A549 (cell line): ENCODE data around the gene SSBP3.

Experiments used
- BHLHE40 ChIP-seq: IDR thresholded peaks from 2 replicates; pipeline ENCODE4 v1.6.1; 2012; ENCODE audit warnings: low read depth, low read length, inconsistent platforms
- CHD2 ChIP-seq: fragments of 150-350 bp; IDR thresholded peaks from 2 replicates; pipeline ENCODE4 v1.6.1; 2014; ENCODE audit warnings: low read length; ENCODE audit not compliant: partially characterized antibody
- EP300 ChIP-seq, 2 experiments: fragments of >200 bp; sonication (Bioruptor Twin); formaldehyde crosslinking; IDR thresholded peaks; 2 replicates in 1 of 2; 3 replicates in 1 of 2; pipeline ENCODE4 v1.6.1; 2016 to 2017
- MAZ ChIP-seq: fragments of 150-350 bp; IDR thresholded peaks from 2 replicates; pipeline ENCODE4 v1.6.1; 2014; ENCODE audit warnings: antibody characterized with exemption, low read depth, low read length, borderline replicate concordance
- RFX5 ChIP-seq: fragments of 450-650 bp; IDR thresholded peaks from 2 replicates; pipeline ENCODE4 v1.7.1; 2014; ENCODE audit warnings: antibody characterized with exemption, mild to moderate bottlenecking, moderate library complexity
- TF ChIP-seq, protein P1 (sequence below): fragments of >200 bp; sonication (Bioruptor Twin); formaldehyde crosslinking; IDR thresholded peaks from 3 replicates; pipeline ENCODE4 v1.5.1; 2016

DNA sequence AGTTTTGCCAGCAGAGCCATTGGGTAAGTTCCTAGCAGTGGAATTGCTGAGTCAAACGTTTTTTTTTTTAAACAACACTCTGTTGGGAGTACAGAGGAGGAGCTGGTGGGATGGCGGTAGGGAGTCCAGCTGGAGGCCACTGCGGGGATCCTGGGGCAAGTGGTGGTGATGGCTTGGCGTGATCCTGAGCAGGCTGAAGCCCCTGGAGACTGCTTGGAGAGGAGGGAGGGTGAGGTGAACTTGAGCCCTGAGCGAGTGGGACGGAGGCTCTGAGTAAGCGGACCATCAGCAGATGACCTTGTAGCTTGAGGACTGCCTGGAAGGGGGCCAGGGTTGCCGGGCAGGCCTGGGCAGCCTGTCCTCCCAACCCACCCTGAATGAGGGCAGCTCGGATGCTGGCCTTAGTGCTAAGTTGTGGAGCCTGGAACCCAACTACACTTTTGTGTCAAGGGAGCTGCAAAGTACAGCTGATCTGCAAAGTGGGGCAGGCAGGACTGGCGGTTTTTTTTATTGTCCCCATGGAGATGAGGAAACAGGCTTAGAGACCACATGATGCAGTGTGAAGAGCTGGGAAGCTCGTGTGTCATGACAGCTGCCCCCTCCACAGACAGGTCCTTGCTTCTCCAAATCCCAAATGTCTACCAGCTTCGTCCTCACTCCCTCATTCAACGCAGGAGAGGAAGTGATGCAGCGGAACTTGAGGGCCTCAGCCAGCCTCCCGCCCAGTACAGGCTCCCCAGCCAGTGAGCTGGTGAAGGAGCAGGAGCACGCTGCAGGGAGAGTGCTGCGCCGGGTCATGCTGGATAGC is 186.0 kb downstream of the SSBP3 start:
- no peak for TF ChIP-seq CHD2
- no peak for TF ChIP-seq BHLHE40
- TF ChIP-seq MAZ: no peak
- TF ChIP-seq, protein P1, sequence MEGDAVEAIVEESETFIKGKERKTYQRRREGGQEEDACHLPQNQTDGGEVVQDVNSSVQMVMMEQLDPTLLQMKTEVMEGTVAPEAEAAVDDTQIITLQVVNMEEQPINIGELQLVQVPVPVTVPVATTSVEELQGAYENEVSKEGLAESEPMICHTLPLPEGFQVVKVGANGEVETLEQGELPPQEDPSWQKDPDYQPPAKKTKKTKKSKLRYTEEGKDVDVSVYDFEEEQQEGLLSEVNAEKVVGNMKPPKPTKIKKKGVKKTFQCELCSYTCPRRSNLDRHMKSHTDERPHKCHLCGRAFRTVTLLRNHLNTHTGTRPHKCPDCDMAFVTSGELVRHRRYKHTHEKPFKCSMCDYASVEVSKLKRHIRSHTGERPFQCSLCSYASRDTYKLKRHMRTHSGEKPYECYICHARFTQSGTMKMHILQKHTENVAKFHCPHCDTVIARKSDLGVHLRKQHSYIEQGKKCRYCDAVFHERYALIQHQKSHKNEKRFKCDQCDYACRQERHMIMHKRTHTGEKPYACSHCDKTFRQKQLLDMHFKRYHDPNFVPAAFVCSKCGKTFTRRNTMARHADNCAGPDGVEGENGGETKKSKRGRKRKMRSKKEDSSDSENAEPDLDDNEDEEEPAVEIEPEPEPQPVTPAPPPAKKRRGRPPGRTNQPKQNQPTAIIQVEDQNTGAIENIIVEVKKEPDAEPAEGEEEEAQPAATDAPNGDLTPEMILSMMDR: no peak
- TF ChIP-seq EP300 (IDR thresholded peaks at IDR 0.05): no peak
- no peak for TF ChIP-seq RFX5
